Heart right ventricle (tissue), 16 donors: Measurements from ENCODE around the gene HTR3B. TPM values are rescaled to one million over a fixed set of nuclear protein-coding genes. Genes with fewer than 3 reads are reported as not detected.
A peak's percentile ranks its signal among the peaks of the same experiment; 100 is the strongest.

ENCODE experiments used
- ATAC-seq, 8 donors: fragments of 200-7000 bp; cut with Tn5 transposase; one replicate each; pipeline ENCODE4 v1.9.1; 2020; ENCODE audit warnings: mild to moderate bottlenecking in 8 of 8, moderate library complexity in 8 of 8, moderate number of reproducible peaks in 1 of 8
- DNase-seq, 2 donors: peaks; one replicate each; pipeline ENCODE4 v3.0.0-alpha.2; 2020
- H3K27ac ChIP-seq, 10 donors: fragments of 200-600 bp; sonication (generic) in 2 of 10; one replicate each; pipeline versions ENCODE4 v1.5.0 to v1.8.0; 2020 to 2022; ENCODE audit warnings: mild to moderate bottlenecking in 3 of 10
- H3K27me3 ChIP-seq, 7 donors: fragments of 200-600 bp; one replicate each; pipeline ENCODE4 v1.8.0; 2021 to 2022; ENCODE audit warnings: mild to moderate bottlenecking in 2 of 7
- H3K36me3 ChIP-seq, 9 donors: fragments of 200-600 bp; sonication (generic) in 1 of 9; one replicate each; pipeline versions ENCODE4 v1.5.0 to v1.8.0; 2020 to 2022; ENCODE audit warnings: mild to moderate bottlenecking in 2 of 9
- H3K4me1 ChIP-seq, 9 donors: fragments of 200-600 bp; sonication (generic) in 1 of 9; one replicate each; pipeline versions ENCODE4 v1.5.0 to v1.8.0; 2020 to 2022; ENCODE audit warnings: mild to moderate bottlenecking in 4 of 9
- H3K4me3 ChIP-seq, 10 donors: fragments of 200-600 bp; sonication (generic) in 2 of 10; one replicate each; pipeline versions ENCODE4 v1.5.0 to v1.8.0; 2020 to 2022; ENCODE audit warnings: mild to moderate bottlenecking in 7 of 10, moderate library complexity in 2 of 10
- H3K9me3 ChIP-seq, 11 donors: fragments of 200-600 bp in 10 of 11; sonication (generic) in 2 of 11; one replicate each; pipeline versions ENCODE4 v1.5.0 to v1.8.0; 2013 to 2022; ENCODE audit warnings: mild to moderate bottlenecking in 2 of 11, control low read depth in 1 of 11, moderate library complexity in 1 of 11
- WGBS, 2 donors: extraction: QIAGEN DNeasy Blood & Tissue Kit; methylation state at CpG; one replicate each; pipeline ENCODE4 v1.1.7; 2013; ENCODE audit warnings: inconsistent platforms in 1 of 2; 5-methylcytosine and 5-hydroxymethylcytosine counted together
- intact Hi-C, 10 donors: fragments of 100-400 bp; cut with DNase I; formaldehyde crosslinking; loops; one replicate each; pipeline versions ENCODE4 v1.11.1 to v1.14.2; 2022
- polyA plus RNA-seq, 2 donors: library from polyadenylated mRNA; stranded (reverse); fragments of 200-250 nt; gene quantifications; one replicate each; pipeline ENCODE4 v1.2.3, GENCODE V29; 2013
- total RNA-seq, 10 donors: library from RNA; stranded (reverse); fragmentation: NEBNext Ultra II Directional in 3 of 10; extraction: Animal tissue kit (Norgen Biotek cat#: 25700) in 3 of 10; gene quantifications; one replicate each; pipeline versions ENCODE4 v1.2.1 to v1.2.4, GENCODE V29; 2021 to 2023
- TF ChIP-seq, protein P1 (sequence below), 9 donors: fragments of 200-600 bp; sonication (generic) in 2 of 9; IDR thresholded peaks; one replicate each; pipeline versions ENCODE4 v1.5.0 to v1.8.0; 2021 to 2022; ENCODE audit warnings: antibody characterized with exemption in 9 of 9, mild to moderate bottlenecking in 5 of 9, moderate library complexity in 1 of 9
- donor health status: Arrhythmogenic right ventricular cardiomyopathy.
- donor health status: ischemic (EF 13 %, LVEDD 7.1; RV severe dilation, severe dysfunction).
- donor health status: healthy with polysubstance abuse.
- donor health status: DM: no; HTN: yes; CAD: no.
- donor health status: DM: no; HTN: no; CAD: no.
- donor health status: ischemic (EF 25% LVEDD 6.9; RV normal size, moderate dysfunction).
- donor health status: ischemic (EF 25% LVEDD 5.7; RV mildly dilated, moderate dysfunction).
- donor health status: healthy.
- donor health status: DM: yes; HTN: yes; CAD: no.
- donor health status: Ischemic cardiomyopathy.
- donor health status: ischemic (EF 35%, LVEDD 5.7; RV mildly dilated, moderate dysfunction).
- donor health status: nonischemic (EF 11% LVEDD 7.7; RV severe dilation, severe dysfunction).
- donor health status: DM: yes; HTN: yes; CAD: no.
- donor health status: PGD.
- donor health status: ischemic (EF 29% LVEDD 5.4; RV normal size, mild dysfunction).
- donor health status: nonischemic (EF 23%, LVEDD 6.1; RV moderate dilation, normal function).

The HTR3B gene
- total and polyA plus RNA-seq, 12 donors = not detected

DNA sequence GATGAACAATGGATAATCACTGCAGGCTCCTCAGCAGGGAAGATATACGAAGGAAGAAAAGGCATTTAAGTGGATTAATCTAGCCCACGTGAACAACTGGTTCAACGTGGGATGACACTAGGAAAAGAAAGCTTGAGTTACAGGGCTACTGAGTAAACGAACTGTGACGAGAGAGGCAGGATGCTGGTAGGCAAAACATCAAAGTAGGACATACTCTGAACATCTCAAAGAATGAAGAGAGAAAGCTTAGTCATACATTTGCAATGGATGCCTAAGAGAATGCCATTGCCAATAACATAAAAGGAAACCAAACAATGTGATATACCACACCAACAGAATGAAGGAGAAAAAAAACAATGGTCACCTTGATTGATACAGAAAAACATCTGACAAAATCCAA lies 42.2 kb upstream of the HTR3B start:
- peaks cover 0 to 10% (median 0%) of the 10 kb centered on the region in 9 donors for H3K36me3 ChIP-seq
- H3K4me1 ChIP-seq = peaks cover 0 to 53% (median 20%) of the 10 kb centered on the region in 9 donors
- TF ChIP-seq, protein P1, sequence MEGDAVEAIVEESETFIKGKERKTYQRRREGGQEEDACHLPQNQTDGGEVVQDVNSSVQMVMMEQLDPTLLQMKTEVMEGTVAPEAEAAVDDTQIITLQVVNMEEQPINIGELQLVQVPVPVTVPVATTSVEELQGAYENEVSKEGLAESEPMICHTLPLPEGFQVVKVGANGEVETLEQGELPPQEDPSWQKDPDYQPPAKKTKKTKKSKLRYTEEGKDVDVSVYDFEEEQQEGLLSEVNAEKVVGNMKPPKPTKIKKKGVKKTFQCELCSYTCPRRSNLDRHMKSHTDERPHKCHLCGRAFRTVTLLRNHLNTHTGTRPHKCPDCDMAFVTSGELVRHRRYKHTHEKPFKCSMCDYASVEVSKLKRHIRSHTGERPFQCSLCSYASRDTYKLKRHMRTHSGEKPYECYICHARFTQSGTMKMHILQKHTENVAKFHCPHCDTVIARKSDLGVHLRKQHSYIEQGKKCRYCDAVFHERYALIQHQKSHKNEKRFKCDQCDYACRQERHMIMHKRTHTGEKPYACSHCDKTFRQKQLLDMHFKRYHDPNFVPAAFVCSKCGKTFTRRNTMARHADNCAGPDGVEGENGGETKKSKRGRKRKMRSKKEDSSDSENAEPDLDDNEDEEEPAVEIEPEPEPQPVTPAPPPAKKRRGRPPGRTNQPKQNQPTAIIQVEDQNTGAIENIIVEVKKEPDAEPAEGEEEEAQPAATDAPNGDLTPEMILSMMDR (IDR thresholded peaks at IDR 0.05) = no peak
- no peak overlapping the region for H3K4me3 ChIP-seq
- H3K9me3 ChIP-seq = no peaks in the 10 kb centered on the region
- H3K27ac ChIP-seq = no peak overlapping the region
- 50 to 59% methylated on average over 5 of the region's 5 CpGs for WGBS, 2 donors
- no peaks in the 10 kb centered on the region for H3K27me3 ChIP-seq
- intact Hi-C loops = no loop called here
- ATAC-seq = no peak
- no peak for DNase-seq

DNA sequence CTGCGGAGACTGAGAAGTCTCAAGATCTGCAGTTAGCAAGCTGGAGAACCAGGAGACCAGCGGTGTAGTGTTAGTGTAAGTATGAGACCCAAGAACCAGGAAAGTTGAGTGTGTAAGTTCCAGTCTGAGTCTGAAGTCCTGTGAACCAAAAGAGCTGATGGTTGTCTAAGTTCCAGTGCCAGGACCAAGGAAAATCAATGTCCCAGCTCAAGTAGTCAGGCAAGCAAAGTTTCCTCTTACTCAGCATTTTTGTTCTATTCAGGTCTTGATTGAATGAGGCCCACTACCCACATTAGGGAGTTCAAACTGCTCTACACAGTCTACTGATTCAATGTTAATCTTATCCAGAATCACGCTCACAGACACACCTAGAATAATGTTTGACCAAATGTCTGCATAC lies 40.2 kb upstream of the HTR3B start:
- Histone ChIP-seq H3K36me3 (peaks cover 0 to 20% (median 0%) of the 10 kb centered on the region in 9 donors), H3K9me3 (no peaks in the 10 kb centered on the region), H3K27ac (peak overlapping the region in 2 of 10 donors; percentile 11 to 65), H3K4me3 (no peak overlapping the region), H3K27me3 (no peaks in the 10 kb centered on the region), H3K4me1 (peaks cover 0 to 40% (median 10%) of the 10 kb centered on the region in 9 donors)
- 97 to 98% methylated on average over 3 of the region's 3 CpGs for whole genome bisulfite sequencing, 2 donors
- TF ChIP-seq, protein P1 (IDR thresholded peaks at IDR 0.05) = no peak
- ATAC-seq (no peak), DNase-seq (no peak)
- intact Hi-C loops = no loop called here

DNA sequence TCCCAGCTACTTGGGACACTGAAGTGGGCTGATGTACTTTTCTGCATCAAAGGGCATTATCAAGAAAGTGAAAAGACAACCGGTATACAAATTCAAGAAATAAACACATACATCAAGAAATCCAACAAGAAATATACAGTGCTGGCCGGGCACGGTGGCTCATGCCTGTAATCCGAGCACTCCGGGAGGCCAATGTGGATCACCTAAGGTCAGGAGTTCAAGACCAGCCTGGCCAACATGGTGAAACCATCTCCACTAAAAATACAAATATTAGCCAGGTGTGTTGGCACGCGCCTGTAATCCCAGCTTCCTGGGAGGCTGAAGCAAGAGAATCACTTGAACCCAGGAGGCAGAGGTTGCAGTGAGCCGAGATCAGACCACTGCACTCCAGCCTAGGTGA lies 38.7 kb upstream of the HTR3B start:
- peaks cover 0 to 25% (median 0%) of the 10 kb centered on the region in 9 donors for H3K36me3 ChIP-seq
- peak overlapping the region in 5 of 10 donors; percentile 1 to 65 (median 11) for H3K27ac ChIP-seq
- TF ChIP-seq, protein P1 (IDR thresholded peaks at IDR 0.05) = no peak
- no peaks in the 10 kb centered on the region for H3K27me3 ChIP-seq
- H3K4me1 ChIP-seq = peaks cover 0 to 37% (median 7%) of the 10 kb centered on the region in 9 donors
- intact Hi-C loops = no loop called here
- ATAC-seq (no peak), DNase-seq (no peak)
- no peak overlapping the region for H3K4me3 ChIP-seq
- H3K9me3 ChIP-seq = no peaks in the 10 kb centered on the region
- 93 to 94% methylated on average over 8 of the region's 8 CpGs for WGBS, 2 donors

DNA sequence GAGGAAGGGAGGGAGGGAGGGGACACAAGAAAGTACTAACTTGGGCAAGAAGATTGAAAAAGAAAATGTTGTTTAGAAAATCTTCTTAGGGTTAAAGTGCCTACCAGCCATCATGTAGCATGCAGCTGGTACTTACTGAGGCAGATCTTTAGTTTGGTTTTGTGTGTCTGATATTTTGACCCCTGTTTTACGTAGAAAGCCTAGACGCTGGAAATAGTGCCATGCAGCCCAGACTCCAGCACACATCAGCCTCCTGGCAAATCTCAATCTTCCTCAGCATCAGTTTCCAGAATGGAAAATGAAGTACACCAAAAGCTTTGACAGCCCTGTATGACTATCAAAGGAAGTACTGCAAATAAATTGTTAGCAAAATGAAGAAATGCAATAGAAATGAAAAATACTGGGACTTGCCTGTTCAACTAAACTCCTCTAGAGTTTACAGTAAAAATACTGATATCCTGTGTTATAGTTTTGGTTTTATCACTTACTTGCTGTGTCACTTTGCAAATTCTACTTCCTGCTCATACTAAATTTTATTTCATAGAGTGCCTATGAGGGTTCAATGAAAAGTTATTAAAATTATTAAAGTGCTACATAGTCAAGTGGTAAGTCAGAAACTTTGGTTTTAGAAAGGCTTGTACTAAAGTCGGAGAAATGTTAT lies 36.6 kb upstream of the HTR3B start:
- WGBS, 2 donors = 52 to 65% methylated on average over 3 of the region's 3 CpGs
- Histone ChIP-seq H3K27me3 (no peaks in the 10 kb centered on the region), H3K4me3 (no peak overlapping the region), H3K36me3 (peaks cover 0 to 25% (median 0%) of the 10 kb centered on the region in 9 donors), H3K27ac (peak overlapping the region in 5 of 10 donors; percentile 2 to 98 (median 41)), H3K4me1 (peaks cover 0 to 49% (median 18%) of the 10 kb centered on the region in 9 donors), H3K9me3 (no peaks in the 10 kb centered on the region)
- DNase-seq (no peak), ATAC-seq (no peak)
- intact Hi-C loops = no loop called here
- TF ChIP-seq, protein P1 (IDR thresholded peaks at IDR 0.05) = no peak
